Activated CD8-positive, alpha-beta memory T cell treated with anti-CD3 and anti-CD28 coated beads for 36 hours (primary cell): ENCODE results near the gene ACAP3. TPM values are rescaled to one million over a fixed set of nuclear protein-coding genes. Genes with fewer than 3 reads are reported as not detected.

Experiments used
- CTCF ChIA-PET: fragments of 350-600 bp; sonication (Branson Sonifier 250); formaldehyde crosslinking; loops from one replicate; lab custom pipeline; 2021; ENCODE audit warnings: antibody characterized with exemption; lab: Charles Lee
- POLR2A ChIA-PET: fragments of 350-600 bp; sonication (Branson Sonifier 250); formaldehyde crosslinking; loops from one replicate; lab custom pipeline; 2021; ENCODE audit warnings: antibody characterized with exemption; lab: Charles Lee
- total RNA-seq, 2 experiments: library from RNA; stranded (reverse); gene quantifications; one replicate each; pipeline ENCODE4 v1.2.3, GENCODE V29; 2021

ACAP3 gene
- 10 to 100 TPM; 33.6 to 38.3 TPM for total RNA-seq

GRCh38 chr1:1307923-1308755, at the start of gene ACAP3, which contains the start of gene PUSL1:
TSS of gene ACAP3 (minus strand) at chr1:1307930. CDS start at chr1:1307815, 115 bp downstream.
TSS of gene PUSL1 (plus strand) at chr1:1308597. CDS start at chr1:1308644, 47 bp downstream.
- ChIA-PET POLR2A (no interaction called here), CTCF (no interaction called here)

GRCh38 chr1:1356796-1357401, 49.2 kb upstream of the ACAP3 start:
- CTCF ChIA-PET, result no interaction called here

GRCh38 chr1:1356166-1356795, 48.6 kb upstream of the ACAP3 start:
- ChIA-PET CTCF (no interaction called here), POLR2A (no interaction called here)

More at GRCh38 chr1:1356796-1357401, 49.2 kb upstream of the ACAP3 start:
- POLR2A ChIA-PET, result no interaction called here

- ChIA-PET CTCF (interaction anchor here (1.0 to 1.2 kb wide), 2 partner anchors 15 to 17 kb away, joined by 3 read pairs; no protein-coding TSS in a partner anchor), POLR2A (no interaction called here)
Measured at GRCh38 chr1:1355416-1355815, 47.7 kb upstream of the ACAP3 start.

- POLR2A ChIA-PET, result interaction anchor here (0.5 to 0.9 kb wide), 3 partner anchors 17 to 76 kb away, joined by 3 read pairs; no protein-coding TSS in a partner anchor
- CTCF ChIA-PET, result interaction anchor here (0.6 to 1.2 kb wide), 3 partner anchors 16 to 168 kb away, joined by 3 read pairs; no protein-coding TSS in a partner anchor
Measured at GRCh38 chr1:1354271-1355247, 46.8 kb upstream of the ACAP3 start.

- CTCF ChIA-PET, result interaction anchor here (1.1 kb wide), 1 partner anchor 18 kb away, joined by 4 read pairs; no protein-coding TSS in a partner anchor
- POLR2A ChIA-PET, result interaction anchor here (0.5 to 0.9 kb wide), 4 partner anchors 18 to 139 kb away, joined by 3 read pairs; no protein-coding TSS in a partner anchor
Measured at GRCh38 chr1:1353389-1354151, 45.8 kb upstream of the ACAP3 start.

GRCh38 chr1:1352786-1353388, 45.2 kb upstream of the ACAP3 start:
- POLR2A ChIA-PET, result interaction anchor here (0.6 kb wide), 1 partner anchor 140 kb away, joined by 3 read pairs; no protein-coding TSS in a partner anchor
- CTCF ChIA-PET, result interaction anchor here (1.1 to 1.8 kb wide), 3 partner anchors 19 to 351 kb away, joined by 4 to 5 read pairs (median 5); partner anchors contain the start of gene AURKAIP1

GRCh38 chr1:1351511-1352427, 44.0 kb upstream of the ACAP3 start:
- ChIA-PET CTCF (interaction anchor here (1.4 to 1.8 kb wide), 2 partner anchors 23 to 350 kb away, joined by 5 read pairs; partner anchors contain the start of gene AURKAIP1), POLR2A (no interaction called here)

- POLR2A ChIA-PET, result no interaction called here
- CTCF ChIA-PET, result interaction anchor here (2.1 kb wide), 1 partner anchor 22 kb away, joined by 14 read pairs; no protein-coding TSS in a partner anchor
Measured at GRCh38 chr1:1349256-1350012, 41.7 kb upstream of the ACAP3 start, which contains the start of gene DVL1. TSS of gene DVL1 (minus strand) at chr1:1349418. CDS start at chr1:1349065, 353 bp downstream.

GRCh38 chr1:1348420-1349255, 40.9 kb upstream of the ACAP3 start:
- ChIA-PET POLR2A (interaction anchor here (1.0 kb wide), 1 partner anchor 157 kb away, joined by 3 read pairs; no protein-coding TSS in a partner anchor), CTCF (interaction anchor here (1.0 to 2.1 kb wide), 4 partner anchors 10 to 51 kb away, joined by 3 to 14 read pairs (median 5); partner anchors contain the start of genes AURKAIP1 and CCNL2)

- POLR2A ChIA-PET, result interaction anchor here (0.6 to 1.0 kb wide), 2 partner anchors 158 to 210 kb away, joined by 3 to 6 read pairs; no protein-coding TSS in a partner anchor
Measured at GRCh38 chr1:1347663-1348419, 40.1 kb upstream of the ACAP3 start.

GRCh38 chr1:1347026-1347595, 39.4 kb upstream of the ACAP3 start:
- ChIA-PET CTCF (interaction anchor here (1.0 to 2.1 kb wide), 3 partner anchors 25 to 225 kb away, joined by 3 to 14 read pairs (median 3); partner anchors contain the start of gene CCNL2), POLR2A (interaction anchor here (0.6 kb wide), 1 partner anchor 211 kb away, joined by 6 read pairs; no protein-coding TSS in a partner anchor)

More at GRCh38 chr1:1347663-1348419, 40.1 kb upstream of the ACAP3 start:
- CTCF ChIA-PET, result interaction anchor here (1.0 to 2.1 kb wide), 5 partner anchors 11 to 226 kb away, joined by 3 to 14 read pairs (median 3); partner anchors contain the start of genes AURKAIP1 and CCNL2
